ENCODE results near the gene SLC25A31.
A peak's percentile ranks its signal among the peaks of the same experiment; 100 is the strongest.

Gene SLC25A31

GRCh38 chr4:127778102-127778501 is 47.9 kb downstream of the SLC25A31 start:
- no peak for DNase-seq (ENCODE audit: low spot score)

GRCh38 chr4:127780598-127780997 is 50.4 kb downstream of the SLC25A31 start:
- DNase-seq (ENCODE audit: low spot score): no peak

GRCh38 chr4:127781300-127782024 is 51.3 kb downstream of the SLC25A31 start:
- no peak for DNase-seq (ENCODE audit: low spot score)

GRCh38 chr4:127782025-127782274 is 51.8 kb downstream of the SLC25A31 start:
- DNase-seq (ENCODE audit: low spot score): peak; percentile 96

- DNase-seq (ENCODE audit: low spot score): no peak
Measured at GRCh38 chr4:127782275-127783025, 52.2 kb downstream of the SLC25A31 start, which contains the start of gene HSPA4L. Gene HSPA4L (plus strand): TSS chr4:127782322. CDS start chr4:127782551, 229 bp downstream.

- DNase-seq (ENCODE audit: low spot score): no peak
Measured at GRCh38 chr4:127783026-127783769, 53.0 kb downstream of the SLC25A31 start.

- no peak for DNase-seq (ENCODE audit: low spot score)
Measured at GRCh38 chr4:127783955-127784770, 54.0 kb downstream of the SLC25A31 start.

GRCh38 chr4:127788517-127788916 is 58.3 kb downstream of the SLC25A31 start:
- no peak for DNase-seq (ENCODE audit: low spot score)

GRCh38 chr4:127791391-127791790 is 61.2 kb downstream of the SLC25A31 start:
- no peak for DNase-seq (ENCODE audit: low spot score)

- DNase-seq (ENCODE audit: low spot score): no peak
Measured at GRCh38 chr4:127793528-127793927, 63.3 kb downstream of the SLC25A31 start.

GRCh38 chr4:127799711-127800110 is 69.5 kb downstream of the SLC25A31 start:
- no peak for DNase-seq (ENCODE audit: low spot score)

- DNase-seq (ENCODE audit: low spot score): no peak
Measured at GRCh38 chr4:127809173-127809800, 79.1 kb downstream of the SLC25A31 start.

GRCh38 chr4:127810551-127810950 is 80.4 kb downstream of the SLC25A31 start:
- DNase-seq (ENCODE audit: low spot score): no peak

GRCh38 chr4:127822430-127822829 is 92.2 kb downstream of the SLC25A31 start:
- no peak for DNase-seq (ENCODE audit: low spot score)

All from COLO829 (cell line).